Astrocyte (in vitro differentiated cells and primary cell): ENCODE measurements around the gene SPC25. TPM values are rescaled to one million over a fixed set of nuclear protein-coding genes. Genes with fewer than 3 reads are reported as not detected.

Experiments
- DNase-seq: peaks from one replicate; pipeline ENCODE4 v3.0.0-alpha.2; 2010; ENCODE audit warnings: low read depth
- FAIRE-seq: peaks from 2 replicates; lab custom pipeline; 2011; peaks lifted over from hg19 to GRCh38; lab: Jason Lieb, UNC
- H2AFZ ChIP-seq: 2 replicates; pipeline ENCODE4 v1.6.0; 2012; ENCODE audit warnings: low read depth, low read length, inconsistent platforms
- H3K27ac ChIP-seq: 2 replicates; pipeline ENCODE4 v1.5.1; 2011; ENCODE audit warnings: low read depth, low read length, inconsistent platforms
- H3K27me3 ChIP-seq: 2 replicates; pipeline ENCODE4 v1.6.0; 2011; ENCODE audit warnings: low read length, inconsistent platforms; ENCODE audit not compliant: insufficient read depth
- H3K36me3 ChIP-seq: 2 replicates; pipeline ENCODE4 v1.5.1; 2011; ENCODE audit warnings: low read length, inconsistent platforms; ENCODE audit not compliant: insufficient read depth
- H3K4me1 ChIP-seq: 2 replicates; pipeline ENCODE4 v1.5.1; 2011; ENCODE audit warnings: low read length, inconsistent platforms; ENCODE audit not compliant: insufficient read depth
- H3K4me2 ChIP-seq: 2 replicates; pipeline ENCODE4 v1.6.0; 2012; ENCODE audit warnings: low read length, inconsistent platforms
- H3K4me3 ChIP-seq: 2 replicates; pipeline ENCODE4 v1.5.1; 2011; ENCODE audit warnings: low read depth, mild to moderate bottlenecking, low read length, inconsistent platforms; ENCODE audit not compliant: insufficient read depth
- H3K79me2 ChIP-seq: 2 replicates; pipeline ENCODE4 v1.6.0; 2012; ENCODE audit warnings: mild to moderate bottlenecking, low read length, inconsistent platforms; ENCODE audit not compliant: insufficient read depth
- H3K9ac ChIP-seq: 2 replicates; pipeline ENCODE4 v1.6.0; 2012; ENCODE audit warnings: mild to moderate bottlenecking, low read length, inconsistent platforms
- H3K9me3 ChIP-seq: 2 replicates; pipeline ENCODE4 v1.5.1; 2012; ENCODE audit warnings: low read depth, mild to moderate bottlenecking, low read length, inconsistent platforms; ENCODE audit not compliant: insufficient read depth
- H4K20me1 ChIP-seq: 2 replicates; pipeline ENCODE4 v1.6.0; 2012; ENCODE audit warnings: low read length, inconsistent platforms; ENCODE audit not compliant: insufficient read depth
- H3K27ac Mint-ChIP-seq: one replicate; pipeline ENCODE4 v1.8.0; 2021; ENCODE audit warnings: mild to moderate bottlenecking, mixed read lengths; ENCODE audit not compliant: unreplicated experiment
- H3K27me3 Mint-ChIP-seq: one replicate; pipeline ENCODE4 v1.8.0; 2021; ENCODE audit warnings: low read depth, mixed read lengths; ENCODE audit not compliant: unreplicated experiment
- H3K36me3 Mint-ChIP-seq: one replicate; pipeline ENCODE4 v1.8.0; 2021; ENCODE audit warnings: low read depth, mixed read lengths; ENCODE audit not compliant: unreplicated experiment
- H3K4me1 Mint-ChIP-seq: one replicate; pipeline ENCODE4 v1.8.0; 2021; ENCODE audit warnings: low read depth, mixed read lengths; ENCODE audit not compliant: unreplicated experiment
- H3K4me3 Mint-ChIP-seq: one replicate; pipeline ENCODE4 v1.8.0; 2021; ENCODE audit warnings: mild to moderate bottlenecking, moderate library complexity, mixed read lengths; ENCODE audit not compliant: unreplicated experiment
- H3K9me3 Mint-ChIP-seq: one replicate; pipeline ENCODE4 v1.8.0; 2021; ENCODE audit warnings: mild to moderate bottlenecking, mixed read lengths; ENCODE audit not compliant: unreplicated experiment
- EZH2 ChIP-seq: IDR thresholded peaks from 2 replicates; pipeline ENCODE4 v1.6.1; 2012; ENCODE audit warnings: mild to moderate bottlenecking, low read length, inconsistent platforms; ENCODE audit not compliant: insufficient read depth
- total RNA-seq: library from RNA; stranded (reverse); gene quantifications from 2 replicates; pipeline ENCODE4 v1.2.1, GENCODE V29; 2021
- TF ChIP-seq, protein P1 (sequence below): IDR thresholded peaks from 2 replicates; pipeline ENCODE4 v1.5.1; 2011; ENCODE audit warnings: low read depth, mild to moderate bottlenecking, inconsistent platforms, low read length, moderate library complexity; ENCODE audit not compliant: insufficient read depth

Gene SPC25
- total RNA-seq, 1 donor from 2014 or later, result 1.6 TPM

DNA sequence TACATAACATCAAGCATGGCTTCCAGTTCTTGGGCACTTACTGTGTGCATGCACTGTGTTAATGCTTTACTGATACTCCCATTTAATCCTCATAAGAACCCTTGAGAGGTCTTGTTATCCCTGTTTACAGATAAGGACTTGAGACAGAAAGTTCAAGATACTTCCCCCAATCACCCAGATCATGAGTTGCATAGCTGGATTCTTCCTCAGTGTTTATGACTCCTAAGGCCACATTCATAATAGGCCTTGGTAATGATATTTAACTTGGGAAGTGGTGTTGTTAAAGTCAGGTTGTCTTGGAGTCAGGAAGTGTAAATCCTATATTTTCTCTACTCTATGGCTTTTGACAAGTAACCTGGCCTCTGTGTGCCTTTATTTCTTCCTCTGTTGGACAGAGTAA, 65.1 kb downstream of the SPC25 start:
- H3K27ac ChIP-seq, result no peak overlapping the region
- no peak for FAIRE-seq

GRCh38 chr2:168821992-168822391, 68.2 kb downstream of the SPC25 start:
- Histone ChIP-seq H3K4me3 (no peak overlapping the region), H3K9ac (no peak overlapping the region)

More for the DNA sequence above, 65.1 kb downstream of the SPC25 start:
- H3K27me3 Mint-ChIP-seq, result no peaks in the 10 kb centered on the region
- no peaks in the 10 kb centered on the region for H3K9me3 ChIP-seq
- H3K79me2 ChIP-seq, result no peaks in the 10 kb centered on the region
- H3K9ac ChIP-seq, result no peak overlapping the region
- H2AFZ ChIP-seq, result no peak overlapping the region
- H3K36me3 Mint-ChIP-seq, result no peaks in the 10 kb centered on the region
- no peaks in the 10 kb centered on the region for H3K4me1 ChIP-seq
- TF ChIP-seq, protein P1, sequence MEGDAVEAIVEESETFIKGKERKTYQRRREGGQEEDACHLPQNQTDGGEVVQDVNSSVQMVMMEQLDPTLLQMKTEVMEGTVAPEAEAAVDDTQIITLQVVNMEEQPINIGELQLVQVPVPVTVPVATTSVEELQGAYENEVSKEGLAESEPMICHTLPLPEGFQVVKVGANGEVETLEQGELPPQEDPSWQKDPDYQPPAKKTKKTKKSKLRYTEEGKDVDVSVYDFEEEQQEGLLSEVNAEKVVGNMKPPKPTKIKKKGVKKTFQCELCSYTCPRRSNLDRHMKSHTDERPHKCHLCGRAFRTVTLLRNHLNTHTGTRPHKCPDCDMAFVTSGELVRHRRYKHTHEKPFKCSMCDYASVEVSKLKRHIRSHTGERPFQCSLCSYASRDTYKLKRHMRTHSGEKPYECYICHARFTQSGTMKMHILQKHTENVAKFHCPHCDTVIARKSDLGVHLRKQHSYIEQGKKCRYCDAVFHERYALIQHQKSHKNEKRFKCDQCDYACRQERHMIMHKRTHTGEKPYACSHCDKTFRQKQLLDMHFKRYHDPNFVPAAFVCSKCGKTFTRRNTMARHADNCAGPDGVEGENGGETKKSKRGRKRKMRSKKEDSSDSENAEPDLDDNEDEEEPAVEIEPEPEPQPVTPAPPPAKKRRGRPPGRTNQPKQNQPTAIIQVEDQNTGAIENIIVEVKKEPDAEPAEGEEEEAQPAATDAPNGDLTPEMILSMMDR, result no peak
- no peak for TF ChIP-seq EZH2
- H3K4me3 Mint-ChIP-seq, result no peak overlapping the region
- H3K4me3 ChIP-seq, result no peak overlapping the region
- no peak overlapping the region for H3K27ac Mint-ChIP-seq
- H3K9me3 Mint-ChIP-seq, result no peaks in the 10 kb centered on the region
- no peaks in the 10 kb centered on the region for H3K4me1 Mint-ChIP-seq
- no peak overlapping the region for H3K4me2 ChIP-seq
- no peaks in the 10 kb centered on the region for H3K27me3 ChIP-seq
- no peaks in the 10 kb centered on the region for H4K20me1 ChIP-seq
- no peaks in the 10 kb centered on the region for H3K36me3 ChIP-seq
- DNase-seq, result no peak

GRCh38 chr2:168821577-168821976, 68.7 kb downstream of the SPC25 start:
- Mint-ChIP-seq H3K9me3 (no peaks in the 10 kb centered on the region), H3K27me3 (peaks cover 2% of the 10 kb centered on the region), H3K4me1 (peaks cover 5% of the 10 kb centered on the region), H3K36me3 (no peaks in the 10 kb centered on the region), H3K27ac (no peak overlapping the region), H3K4me3 (no peak overlapping the region)
- Histone ChIP-seq H3K9ac (no peak overlapping the region), H2AFZ (no peak overlapping the region), H3K79me2 (no peaks in the 10 kb centered on the region), H3K4me1 (no peaks in the 10 kb centered on the region), H3K4me3 (no peak overlapping the region), H3K27me3 (no peaks in the 10 kb centered on the region), H3K36me3 (no peaks in the 10 kb centered on the region), H3K9me3 (no peaks in the 10 kb centered on the region), H3K27ac (no peak overlapping the region), H3K4me2 (no peak overlapping the region), H4K20me1 (no peaks in the 10 kb centered on the region)
- DNase-seq, result no peak
- no peak for FAIRE-seq
- TF ChIP-seq, protein P1, result no peak
- no peak for TF ChIP-seq EZH2

More at GRCh38 chr2:168821992-168822391, 68.2 kb downstream of the SPC25 start:
- no peaks in the 10 kb centered on the region for H3K36me3 ChIP-seq
- no peaks in the 10 kb centered on the region for H3K9me3 ChIP-seq
- H3K27me3 Mint-ChIP-seq, result peaks cover 2% of the 10 kb centered on the region
- DNase-seq (no peak), FAIRE-seq (no peak)
- TF ChIP-seq, protein P1, result no peak
- no peak for TF ChIP-seq EZH2
- no peaks in the 10 kb centered on the region for H3K4me1 ChIP-seq
- H3K36me3 Mint-ChIP-seq, result no peaks in the 10 kb centered on the region
- H4K20me1 ChIP-seq, result no peaks in the 10 kb centered on the region
- no peaks in the 10 kb centered on the region for H3K79me2 ChIP-seq
- no peak overlapping the region for H3K27ac Mint-ChIP-seq
- peaks cover 1% of the 10 kb centered on the region for H3K4me1 Mint-ChIP-seq
- H3K27me3 ChIP-seq, result no peaks in the 10 kb centered on the region
- H3K9me3 Mint-ChIP-seq, result no peaks in the 10 kb centered on the region
- no peak overlapping the region for H3K4me2 ChIP-seq
- H3K27ac ChIP-seq, result no peak overlapping the region
- H3K4me3 Mint-ChIP-seq, result no peak overlapping the region
- no peak overlapping the region for H2AFZ ChIP-seq

Other genes with a start within 250 kb of the SPC25 start
- gene NOSTRIN, start 87.8 kb downstream of the SPC25 start, total RNA-seq, result not detected in 2 replicates
- not detected in 2 replicates for gene G6PC2, start 10.9 kb upstream of the SPC25 start, total RNA-seq
- gene ABCB11, start 140.9 kb upstream of the SPC25 start, total RNA-seq, result 0.02 TPM in 1 of 2 replicates, not detected in the other
- gene DHRS9, start 179.1 kb upstream of the SPC25 start, total RNA-seq, result not detected in 2 replicates